Measurements from ENCODE around the gene RGS2.

Gene RGS2

GRCh38 chr1:192830595-192831246, 21.9 kb downstream of the RGS2 start:
- DNase-seq (ENCODE audit: low read depth), result no peak

GRCh38 chr1:192831706-192832355, 23.0 kb downstream of the RGS2 start:
- no peak for DNase-seq (ENCODE audit: low read depth)

- no peak for DNase-seq (ENCODE audit: low read depth)
Observed at GRCh38 chr1:192832492-192832891, 23.7 kb downstream of the RGS2 start.

- DNase-seq (ENCODE audit: low read depth), result no peak
Observed at GRCh38 chr1:192835116-192835515, 26.3 kb downstream of the RGS2 start.

- DNase-seq (ENCODE audit: low read depth), result no peak
Observed at GRCh38 chr1:192839162-192840066, 30.6 kb downstream of the RGS2 start.

- no peak for DNase-seq (ENCODE audit: low read depth)
Observed at GRCh38 chr1:192844360-192844759, 35.5 kb downstream of the RGS2 start.

GRCh38 chr1:192846950-192847349, 38.1 kb downstream of the RGS2 start:
- no peak for DNase-seq (ENCODE audit: low read depth)

GRCh38 chr1:192849011-192849410, 40.2 kb downstream of the RGS2 start:
- no peak for DNase-seq (ENCODE audit: low read depth)

- DNase-seq (ENCODE audit: low read depth), result no peak
Observed at GRCh38 chr1:192849442-192849841, 40.6 kb downstream of the RGS2 start.

GRCh38 chr1:192852001-192852947, 43.4 kb downstream of the RGS2 start:
- DNase-seq (ENCODE audit: low read depth), result no peak

GRCh38 chr1:192858456-192858855, 49.6 kb downstream of the RGS2 start:
- no peak for DNase-seq (ENCODE audit: low read depth)

- no peak for DNase-seq (ENCODE audit: low read depth)
Observed at GRCh38 chr1:192859808-192860207, 51.0 kb downstream of the RGS2 start.

- no peak for DNase-seq (ENCODE audit: low read depth)
Observed at GRCh38 chr1:192860478-192861185, 51.8 kb downstream of the RGS2 start.

GRCh38 chr1:192861860-192862259, 53.0 kb downstream of the RGS2 start:
- no peak for DNase-seq (ENCODE audit: low read depth)

All from fibroblast of the conjunctiva (primary cell).